HG03575 (cell line): ENCODE data around the gene PI4KB.
"Not testable (repeated sequence)": the region's sequence is repeated elsewhere in the genome, so short reads cannot be mapped to it uniquely, and the experiment has no call there.

ENCODE experiments used
- ATAC-seq: cut with Tn5 transposase; IDR thresholded peaks from one replicate; pipeline ENCODE4 v1.9.1; 2021; ENCODE audit not compliant: unreplicated experiment, insufficient number of reproducible peaks, low FRiP score; ENCODE audit errors: extremely low read depth

The PI4KB gene

GRCh38 chr1:151327223-151327902, at the start of gene PI4KB:
Gene PI4KB, minus strand, starts transcription at chr1:151327416. Its CDS starts 10,935 bp downstream, at chr1:151316481.
- ATAC-seq = no peak

GRCh38 chr1:151373196-151373595, 46.0 kb upstream of the PI4KB start:
- no peak for ATAC-seq

DNA sequence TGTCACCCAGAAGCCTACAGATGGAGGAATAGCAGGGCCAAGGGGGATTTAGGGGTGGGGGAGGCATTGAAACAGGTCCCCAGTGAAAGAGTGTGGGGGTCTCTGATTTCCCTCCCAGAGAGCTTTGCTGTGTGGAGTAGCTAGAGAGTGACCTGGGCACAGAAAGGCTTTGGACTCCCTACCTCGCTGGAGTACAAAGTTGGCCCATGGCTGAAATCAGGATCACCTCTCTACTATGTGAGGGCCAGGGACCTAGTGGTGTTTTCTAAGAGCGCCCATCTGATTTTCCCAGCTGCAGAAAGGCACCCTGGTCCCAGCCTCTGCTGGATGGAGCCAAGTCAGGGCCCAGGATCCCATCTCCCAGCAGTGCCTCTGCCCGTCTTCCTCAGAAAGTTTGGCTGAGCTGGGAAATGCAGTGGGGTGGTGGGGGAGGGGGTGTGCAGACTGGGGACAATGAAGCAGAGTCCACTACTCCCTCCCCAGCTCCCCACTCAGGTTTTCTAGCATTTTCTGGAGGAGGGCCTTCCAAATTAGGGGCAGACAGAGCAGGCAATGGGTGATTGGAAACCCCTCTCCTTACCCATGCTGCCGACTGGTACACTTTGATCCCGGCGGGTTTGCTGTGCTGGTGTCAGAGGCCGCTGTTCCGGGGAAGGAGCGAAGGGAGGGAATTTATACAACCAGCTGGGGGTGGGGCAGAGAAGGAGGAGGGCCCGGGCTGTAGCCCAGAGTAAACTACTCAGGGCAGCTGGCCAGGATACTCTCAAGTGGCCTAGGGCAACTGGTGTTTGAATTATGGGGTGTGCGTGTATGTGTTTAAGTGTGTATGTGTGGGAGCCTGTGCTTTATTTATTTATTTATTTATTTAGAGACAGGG, 45.1 kb upstream of the PI4KB start, which contains the start of gene SELENBP1:
TSS of gene SELENBP1 (minus strand) at position 648 of the 877 bp plus-strand sequence. CDS start at position 584, 64 bp downstream.
- no peak for ATAC-seq

GRCh38 chr1:151371370-151372057, 44.3 kb upstream of the PI4KB start:
- no peak for ATAC-seq

GRCh38 chr1:151370211-151370911, 43.1 kb upstream of the PI4KB start:
- ATAC-seq = no peak

GRCh38 chr1:151369621-151370048, 42.4 kb upstream of the PI4KB start:
- ATAC-seq = no peak

DNA sequence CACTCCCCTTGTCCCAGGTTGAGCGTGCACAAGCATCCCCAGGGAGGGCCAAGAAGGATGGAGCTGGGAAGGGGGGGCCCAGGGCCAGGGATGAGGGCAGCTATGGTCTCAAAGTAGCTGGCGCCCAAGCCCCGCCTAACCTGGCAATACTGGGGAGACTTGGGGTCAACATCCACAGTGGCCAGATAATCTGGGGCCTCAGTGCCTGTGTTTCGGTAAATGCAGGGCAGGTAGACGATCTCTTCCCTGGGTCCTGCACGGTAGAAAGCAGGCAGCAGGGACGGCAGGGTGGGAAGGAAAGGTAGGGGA, 42.0 kb upstream of the PI4KB start:
- no peak for ATAC-seq

DNA sequence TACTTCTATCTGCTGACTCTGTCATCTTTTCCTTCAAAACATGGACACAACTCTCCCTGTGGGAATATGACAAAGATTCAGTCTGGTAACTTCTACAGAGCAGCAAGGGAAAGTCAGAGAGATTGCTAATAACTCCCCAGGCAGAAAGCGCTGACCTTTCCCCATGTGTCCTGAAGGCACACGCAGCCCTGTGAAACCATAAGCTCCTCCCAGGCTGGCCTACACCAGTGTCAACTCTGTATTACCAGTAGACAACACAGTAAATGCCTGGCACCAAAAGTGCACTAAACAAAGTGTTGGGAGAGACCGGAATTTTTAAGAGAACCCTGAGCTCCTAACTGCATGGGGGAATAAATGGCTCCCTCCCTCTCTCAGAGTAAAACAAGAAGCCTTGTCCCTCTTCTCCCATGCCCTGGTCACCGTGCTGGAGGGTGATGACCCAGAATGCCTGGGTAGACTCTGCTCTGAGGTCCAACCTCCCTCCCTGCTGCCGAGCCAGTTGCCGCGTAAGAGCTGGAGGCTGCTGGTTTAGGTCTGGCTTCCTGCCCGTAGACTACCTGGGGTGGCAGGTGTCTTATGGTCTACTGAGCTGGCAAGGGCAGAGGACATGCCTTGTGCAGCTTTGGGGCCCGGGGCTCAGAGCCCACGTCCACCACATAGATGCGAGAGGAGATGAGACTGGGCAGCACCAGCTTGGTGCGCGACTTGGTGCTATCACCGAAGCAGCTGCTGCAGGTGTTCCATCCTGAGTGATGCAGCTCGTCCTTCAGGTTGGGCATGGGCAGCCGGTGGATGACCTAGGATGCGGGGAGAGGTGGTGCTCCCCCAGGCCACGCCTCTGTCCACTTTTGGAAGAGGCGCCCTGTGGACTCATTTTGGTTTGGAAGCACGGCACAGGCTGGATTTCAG, 41.4 kb upstream of the PI4KB start:
- ATAC-seq = no peak

GRCh38 chr1:151367658-151368392, 40.6 kb upstream of the PI4KB start:
- ATAC-seq = no peak

DNA sequence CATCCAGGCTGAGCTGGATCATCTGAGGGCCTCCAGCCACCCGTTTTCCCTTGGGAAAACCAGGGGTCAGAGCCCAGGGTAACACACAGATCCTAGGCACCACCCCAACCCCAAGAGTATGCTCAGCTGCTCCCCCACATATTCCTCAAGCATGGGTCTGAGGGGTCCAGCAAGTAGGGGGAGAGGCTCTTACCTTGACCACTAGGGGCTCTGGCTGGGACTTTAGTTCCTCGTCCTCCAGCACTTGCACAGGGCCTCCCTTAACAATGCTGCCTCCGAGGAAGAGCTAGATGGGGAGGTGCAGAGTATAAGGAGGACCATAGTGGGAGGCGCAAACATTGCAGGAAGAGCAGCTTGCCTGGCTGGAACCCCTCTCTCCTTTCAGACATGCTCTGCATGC, 37.8 kb upstream of the PI4KB start:
- no peak for ATAC-seq

GRCh38 chr1:151362308-151363155, 35.3 kb upstream of the PI4KB start:
- ATAC-seq = no peak

- ATAC-seq = no peak
Observed at GRCh38 chr1:151361883-151362282, 34.7 kb upstream of the PI4KB start.

- ATAC-seq = no peak
Observed at GRCh38 chr1:151356696-151357095, 29.5 kb upstream of the PI4KB start.

- no peak for ATAC-seq
Observed at GRCh38 chr1:151352021-151352718, 25.0 kb upstream of the PI4KB start.

GRCh38 chr1:151350323-151350722, 23.1 kb upstream of the PI4KB start:
- ATAC-seq = not testable (repeated sequence)

- ATAC-seq = no peak
Observed at GRCh38 chr1:151347523-151348246, 20.5 kb upstream of the PI4KB start.
